Stimulated activated CD4-positive, alpha-beta T cell treated with anti-CD3 and anti-CD28 coated beads, Interleukin-4, amount 100 ng/mL, for 1 hour (primary cell): ENCODE data around the gene STK11.

Experiments used
- DNase-seq: peaks from one replicate; pipeline ENCODE4 v3.0.0-alpha.2; 2020

Gene STK11

GRCh38 chr19:1264801-1265614, 59.4 kb downstream of the STK11 start:
- no peak for DNase-seq

GRCh38 chr19:1265615-1266128, 60.1 kb downstream of the STK11 start:
- peak; percentile 42 for DNase-seq

- DNase-seq, result peak; percentile 77
Observed at GRCh38 chr19:1266129-1266915, 60.7 kb downstream of the STK11 start.

GRCh38 chr19:1266916-1267476, 61.4 kb downstream of the STK11 start:
- DNase-seq, result peak; percentile 67

- no peak for DNase-seq
Observed at GRCh38 chr19:1267477-1268225, 62.1 kb downstream of the STK11 start.

- DNase-seq, result no peak
Observed at GRCh38 chr19:1268226-1269064, 62.9 kb downstream of the STK11 start.

GRCh38 chr19:1269065-1269477, 63.5 kb downstream of the STK11 start, which contains the start of gene CIRBP:
Gene CIRBP, plus strand, starts transcription at chr19:1269332. Its CDS starts 1,602 bp downstream, at chr19:1270934.
- DNase-seq, result peak; percentile 99

- DNase-seq, result peak; percentile 86
Observed at GRCh38 chr19:1269478-1270212, 64.1 kb downstream of the STK11 start.

- DNase-seq, result peak; percentile 32
Observed at GRCh38 chr19:1270213-1270853, 64.8 kb downstream of the STK11 start.

GRCh38 chr19:1270854-1271527, 65.4 kb downstream of the STK11 start:
- DNase-seq, result no peak

- DNase-seq, result no peak
Observed at GRCh38 chr19:1271528-1272422, 66.2 kb downstream of the STK11 start.

GRCh38 chr19:1272423-1273262, 67.1 kb downstream of the STK11 start:
- DNase-seq, result no peak

- no peak for DNase-seq
Observed at GRCh38 chr19:1273263-1274041, 67.9 kb downstream of the STK11 start.

GRCh38 chr19:1274081-1274851, 68.7 kb downstream of the STK11 start:
- DNase-seq, result no peak

GRCh38 chr19:1274852-1275259, 69.3 kb downstream of the STK11 start:
- DNase-seq, result no peak
